Fibroblast of peridontal ligament (primary cell): ENCODE data around the gene IP6K3.
A peak's percentile ranks its signal among the peaks of the same experiment; 100 is the strongest.

Experiments used
- DNase-seq: peaks from one replicate; pipeline ENCODE4 v3.0.0-alpha.2; 2010; ENCODE audit errors: extremely low read depth

IP6K3 gene

DNA sequence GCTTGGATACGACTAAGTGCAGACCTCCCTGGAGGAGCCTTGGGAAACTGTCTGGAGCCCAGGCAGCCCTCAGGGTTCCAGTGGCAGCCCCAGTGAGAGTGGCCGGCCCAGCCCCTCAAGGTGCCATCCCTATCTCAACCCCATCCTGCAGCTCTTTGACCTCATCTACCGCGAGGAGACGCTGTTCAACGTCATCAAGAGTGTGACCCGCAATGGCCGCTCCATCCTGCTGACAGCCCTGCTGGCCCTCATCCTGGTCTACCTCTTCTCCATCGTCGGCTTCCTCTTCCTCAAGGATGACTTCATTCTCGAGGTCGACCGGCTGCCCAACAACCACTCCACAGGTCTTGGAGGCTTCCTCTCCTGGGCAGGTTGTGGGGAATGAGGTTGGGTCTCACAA, 55.9 kb downstream of the IP6K3 start:
- no peak for DNase-seq

- no peak for DNase-seq
These were observed 56.8 kb downstream of the IP6K3 start for GRCh38 chr6:33689879-33690278.

- DNase-seq = no peak
These were observed 57.6 kb downstream of the IP6K3 start for GRCh38 chr6:33689148-33689494.

- DNase-seq = no peak
These were observed 58.1 kb downstream of the IP6K3 start for GRCh38 chr6:33688451-33689147.

- no peak for DNase-seq
These were observed 58.7 kb downstream of the IP6K3 start for GRCh38 chr6:33688006-33688405.

DNA sequence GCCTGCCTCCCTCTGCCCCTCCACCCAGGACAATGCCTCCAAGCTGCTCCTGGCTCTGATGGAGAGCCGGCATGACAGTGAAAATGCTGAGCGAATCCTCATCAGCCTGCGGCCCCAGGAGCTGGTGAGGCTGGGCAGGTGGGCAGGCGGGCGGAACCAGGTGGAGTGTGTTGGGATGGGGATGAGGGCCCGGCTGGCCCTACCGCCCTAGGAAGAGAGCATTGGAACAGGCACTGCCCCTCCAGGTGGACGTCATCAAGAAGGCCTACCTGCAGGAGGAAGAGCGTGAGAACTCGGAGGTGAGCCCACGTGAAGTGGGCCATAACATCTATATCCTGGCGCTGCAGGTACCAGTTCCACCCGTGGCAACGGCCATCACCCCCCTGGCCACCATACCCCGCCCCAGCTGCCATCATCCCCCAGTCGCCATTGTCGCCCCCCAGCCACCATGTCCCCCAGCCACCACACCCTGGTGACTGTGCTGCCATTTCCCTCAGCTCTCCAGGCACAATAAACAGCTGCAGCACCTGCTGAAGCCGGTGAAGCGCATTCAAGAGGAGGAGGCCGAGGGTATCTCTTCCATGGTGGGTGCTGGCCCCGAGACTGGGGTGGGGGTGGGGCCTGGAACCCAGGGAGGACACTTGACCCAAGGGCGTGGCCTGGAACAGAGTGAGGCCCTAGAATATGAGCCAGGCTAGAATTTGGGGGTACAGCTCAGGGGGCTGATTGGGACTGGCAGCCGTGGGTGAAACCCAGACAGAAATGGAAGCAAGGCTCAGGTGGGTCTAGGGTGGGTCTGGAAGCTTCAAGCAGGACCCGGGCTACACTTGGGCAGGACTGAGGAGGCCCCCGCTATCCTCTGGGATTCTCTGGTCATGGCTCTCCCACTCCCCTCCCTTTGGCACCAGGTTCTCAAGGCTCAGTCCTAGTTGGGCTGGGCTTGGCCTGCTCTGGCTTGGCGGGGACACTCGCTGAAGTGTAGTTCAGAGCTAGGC, 59.4 kb downstream of the IP6K3 start:
- no peak for DNase-seq

DNA sequence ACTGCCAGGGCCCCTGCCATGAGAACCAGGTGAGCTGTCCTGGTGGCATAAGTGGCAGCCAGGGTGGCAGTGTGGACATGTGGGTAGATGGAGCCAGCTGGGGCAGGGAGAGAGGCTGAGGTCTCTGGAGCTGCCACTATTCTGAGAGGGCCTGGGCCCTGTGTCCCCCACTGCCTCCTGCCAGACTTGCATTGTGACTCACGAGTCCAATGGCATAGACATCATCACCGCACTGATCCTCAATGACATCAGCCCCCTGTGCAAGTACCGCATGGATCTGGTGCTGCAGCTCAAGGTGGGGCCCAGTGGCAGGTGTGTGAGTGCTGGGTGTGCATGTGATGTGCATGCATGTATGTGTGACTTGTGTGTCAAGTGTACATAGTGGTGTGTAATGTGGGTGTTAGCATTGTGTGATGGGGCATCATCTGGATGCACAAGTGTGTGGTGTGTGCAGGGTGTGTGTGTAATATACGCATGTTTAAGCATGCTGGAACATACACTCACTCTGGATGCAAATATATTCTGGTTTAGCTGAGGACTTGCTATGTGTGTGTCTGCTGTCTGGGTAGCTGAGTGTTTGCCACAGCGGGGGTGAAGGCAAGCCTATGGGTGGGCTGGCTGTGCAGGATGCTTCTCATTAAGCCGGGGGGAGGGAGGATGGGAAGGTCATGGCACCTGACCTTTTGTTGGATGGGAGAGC, 60.3 kb downstream of the IP6K3 start:
- no peak for DNase-seq

GRCh38 chr6:33685411-33686224, 61.1 kb downstream of the IP6K3 start:
- no peak for DNase-seq

DNA sequence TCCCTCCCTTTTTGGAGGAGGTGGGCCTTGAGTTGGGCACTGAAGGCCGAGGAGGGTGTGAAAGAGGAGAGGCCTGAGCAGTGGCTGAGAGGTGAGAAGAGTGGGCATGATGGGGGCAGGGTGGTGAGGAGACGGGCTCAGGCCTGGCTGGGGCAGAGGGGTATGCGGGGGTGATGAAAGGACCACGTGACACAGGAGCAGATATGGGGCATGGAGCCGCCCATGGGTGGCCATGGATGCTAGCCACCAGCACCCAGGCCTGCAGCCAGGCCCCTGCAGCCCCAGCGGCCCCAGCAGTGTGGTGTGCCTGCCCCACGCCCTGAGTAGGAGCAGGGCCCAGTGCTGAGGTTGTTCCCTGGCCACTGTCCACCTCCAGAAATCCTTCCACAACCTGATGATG, 61.7 kb downstream of the IP6K3 start:
- DNase-seq = no peak

DNA sequence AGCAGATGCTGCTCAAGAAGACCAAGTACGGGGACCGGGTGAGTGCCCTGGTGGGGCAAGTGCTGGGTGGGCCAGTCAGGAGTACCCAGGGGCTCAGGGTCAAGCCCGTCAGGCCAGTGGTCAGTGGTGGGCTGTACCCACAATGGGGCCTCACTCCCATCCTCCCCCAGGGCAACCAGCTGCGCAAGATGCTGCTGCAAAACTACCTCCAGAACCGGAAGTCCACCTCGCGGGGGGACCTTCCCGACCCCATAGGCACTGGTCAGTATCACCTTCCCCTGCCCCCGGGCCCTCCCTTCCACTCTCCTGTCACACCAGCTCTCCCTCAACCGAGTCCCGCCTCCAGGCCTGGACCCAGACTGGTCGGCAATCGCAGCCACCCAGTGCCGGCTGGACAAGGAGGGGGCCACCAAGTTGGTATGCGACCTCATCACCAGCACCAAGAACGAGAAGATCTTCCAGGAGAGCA, 62.2 kb downstream of the IP6K3 start:
- DNase-seq = no peak

- DNase-seq = no peak
These were observed 62.9 kb downstream of the IP6K3 start for GRCh38 chr6:33683576-33684427.

DNA sequence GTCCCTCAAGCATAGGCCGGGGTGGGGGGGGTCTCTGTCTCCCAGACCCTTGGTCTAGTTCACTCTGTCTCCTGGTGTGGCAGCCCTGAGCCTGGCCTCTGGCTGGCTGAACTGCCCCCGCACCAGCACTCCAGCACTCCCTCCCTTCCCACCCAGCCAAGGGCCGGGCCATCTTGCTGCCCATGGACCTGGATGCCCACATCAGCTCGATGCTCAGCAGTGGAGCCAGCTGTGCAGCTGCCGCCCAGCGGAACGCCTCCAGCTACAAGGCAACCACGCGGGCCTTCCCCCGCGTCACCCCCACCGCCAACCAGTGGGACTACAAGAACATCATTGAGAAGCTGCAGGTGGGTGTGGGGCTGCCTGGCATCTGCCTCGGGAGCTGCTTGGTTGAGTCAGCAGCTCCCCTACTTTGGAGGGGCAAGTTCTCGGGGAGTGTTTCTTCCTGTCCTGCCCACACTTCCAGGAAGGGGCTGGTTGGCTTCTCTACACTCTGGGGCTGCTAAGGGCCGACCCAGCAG, 63.6 kb downstream of the IP6K3 start:
- DNase-seq = no peak

GRCh38 chr6:33682341-33682740, 64.4 kb downstream of the IP6K3 start:
- DNase-seq = no peak

GRCh38 chr6:33679761-33680160, 66.9 kb downstream of the IP6K3 start:
- DNase-seq = no peak

DNA sequence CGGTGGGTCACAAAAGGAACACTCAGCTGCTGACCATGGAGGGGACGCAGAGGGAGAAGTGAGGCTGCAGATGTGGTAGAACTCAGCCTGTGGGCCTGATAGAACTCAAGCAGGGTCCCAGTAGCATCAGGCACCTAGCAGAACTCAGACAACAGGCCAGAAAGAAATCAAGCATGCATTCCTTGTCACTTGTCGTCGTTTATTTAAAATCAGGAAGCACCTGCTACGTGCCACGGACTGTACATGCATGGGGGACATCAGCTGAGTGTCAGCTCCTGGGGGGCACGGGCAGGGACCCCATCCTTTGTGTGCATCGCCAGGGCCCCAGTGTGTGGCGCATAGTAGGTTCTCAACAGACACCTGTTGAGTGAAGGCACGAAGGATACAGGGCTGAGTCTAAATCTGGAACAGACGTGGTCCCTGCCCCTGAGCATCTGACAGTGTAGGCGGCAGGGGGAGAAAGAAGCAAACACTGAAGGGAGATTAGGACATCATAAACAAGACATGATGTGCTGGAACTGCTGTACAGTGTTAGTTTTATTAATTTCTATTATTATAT, 67.7 kb downstream of the IP6K3 start:
- no peak for DNase-seq

GRCh38 chr6:33678233-33678931, 68.3 kb downstream of the IP6K3 start:
- DNase-seq = no peak

DNA sequence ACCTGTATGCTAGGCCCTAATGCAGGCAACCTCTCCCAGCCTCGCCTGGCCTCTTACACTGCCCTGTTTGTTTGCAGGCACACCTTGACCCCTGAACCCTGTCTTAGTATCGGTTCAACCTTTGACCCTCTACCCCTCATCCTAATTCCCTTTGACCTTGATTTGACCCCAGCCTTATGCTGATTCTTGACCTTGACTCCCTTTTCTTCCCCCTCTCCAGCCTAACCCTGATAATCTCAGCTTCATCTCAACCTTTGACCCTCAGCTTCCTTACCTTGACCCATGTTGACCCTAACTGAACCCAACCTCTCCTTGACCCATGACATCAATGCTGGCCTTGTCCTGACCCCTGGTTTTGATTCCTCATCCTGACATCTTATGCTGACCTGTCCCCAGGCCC, 69.0 kb downstream of the IP6K3 start:
- no peak for DNase-seq

DNA sequence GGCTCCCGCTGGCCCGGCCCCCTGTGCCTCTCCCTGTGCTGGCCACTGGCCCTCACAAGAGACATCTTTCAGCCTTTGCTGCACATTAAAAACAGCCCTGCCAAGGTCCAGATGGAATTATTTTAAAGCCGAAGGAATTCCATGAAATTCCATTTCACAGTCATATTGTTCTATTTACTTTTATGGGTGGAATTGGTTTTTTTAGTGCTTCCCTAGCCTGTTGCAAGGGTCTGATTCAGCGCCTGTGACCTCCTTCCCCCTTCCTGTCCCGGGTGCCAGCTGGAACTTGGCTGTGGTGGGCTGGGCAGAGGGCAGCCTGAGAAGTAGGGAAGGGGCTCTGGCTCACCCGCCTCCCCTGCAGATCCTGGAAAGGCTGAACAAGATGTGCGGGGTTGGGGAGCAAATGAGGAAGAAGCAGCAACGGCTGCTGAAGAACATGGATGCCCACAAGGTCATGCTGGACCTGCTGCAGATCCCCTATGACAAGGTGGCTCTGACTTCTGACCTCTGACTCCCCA, 69.5 kb downstream of the IP6K3 start:
- peak; percentile 79 for DNase-seq
